ENCODE results near the gene PRKCA.

PRKCA gene

GRCh38 chr17:66549731-66550207 lies 247.4 kb downstream of the PRKCA start:
- no peak for DNase-seq

- DNase-seq, result no peak
These were observed 249.4 kb downstream of the PRKCA start for GRCh38 chr17:66551839-66552238.

- DNase-seq, result no peak
These were observed 250.0 kb downstream of the PRKCA start for GRCh38 chr17:66552371-66552770.

- no peak for DNase-seq
These were observed 253.2 kb downstream of the PRKCA start for GRCh38 chr17:66555605-66556004.

- DNase-seq, result no peak
These were observed 254.8 kb downstream of the PRKCA start for GRCh38 chr17:66557200-66557599.

- no peak for DNase-seq
These were observed 255.5 kb downstream of the PRKCA start for GRCh38 chr17:66557886-66558285.

GRCh38 chr17:66560691-66561090 lies 258.3 kb downstream of the PRKCA start:
- no peak for DNase-seq

- no peak for DNase-seq
These were observed 259.7 kb downstream of the PRKCA start for GRCh38 chr17:66562119-66562518.

GRCh38 chr17:66564992-66565465 lies 262.6 kb downstream of the PRKCA start:
- DNase-seq, result no peak

- peak; percentile 36 for DNase-seq
These were observed 265.1 kb downstream of the PRKCA start for GRCh38 chr17:66567234-66568170.

- DNase-seq, result no peak
These were observed 267.2 kb downstream of the PRKCA start for GRCh38 chr17:66569572-66569971.

GRCh38 chr17:66570447-66571195 lies 268.2 kb downstream of the PRKCA start:
- DNase-seq, result no peak

- no peak for DNase-seq
These were observed 269.3 kb downstream of the PRKCA start for GRCh38 chr17:66571745-66572144.

- DNase-seq, result no peak
These were observed 270.7 kb downstream of the PRKCA start for GRCh38 chr17:66573078-66573477.

- DNase-seq, result no peak
These were observed 271.7 kb downstream of the PRKCA start for GRCh38 chr17:66574123-66574522.

GRCh38 chr17:66576473-66576872 lies 274.1 kb downstream of the PRKCA start:
- no peak for DNase-seq

GRCh38 chr17:66577041-66577440 lies 274.6 kb downstream of the PRKCA start:
- DNase-seq, result no peak

- no peak for DNase-seq
These were observed 276.5 kb downstream of the PRKCA start for GRCh38 chr17:66578781-66579489.

- DNase-seq, result no peak
These were observed 277.1 kb downstream of the PRKCA start for GRCh38 chr17:66579556-66579955.

- no peak for DNase-seq
These were observed 278.0 kb downstream of the PRKCA start for GRCh38 chr17:66580184-66580955.

- DNase-seq, result no peak
These were observed 278.6 kb downstream of the PRKCA start for GRCh38 chr17:66580956-66581391.

Data from NCI-H1092 (cell line).